Epithelial cell of prostate (primary cell): ENCODE measurements around the gene GON4L.
A peak's percentile ranks its signal among the peaks of the same experiment; 100 is the strongest.
"Not testable (repeated sequence)": the region's sequence is repeated elsewhere in the genome, so short reads cannot be mapped to it uniquely, and the experiment has no call there.

ENCODE experiments used
- DNase-seq: peaks from one replicate; pipeline ENCODE4 v3.0.0-alpha.2; 2011; ENCODE audit warnings: low read depth, low spot score
- H3K27ac ChIP-seq: fragments of 450-650 bp; 2 replicates; pipeline ENCODE4 v1.5.1; 2017; ENCODE audit warnings: mild to moderate bottlenecking

Gene GON4L, protein sequence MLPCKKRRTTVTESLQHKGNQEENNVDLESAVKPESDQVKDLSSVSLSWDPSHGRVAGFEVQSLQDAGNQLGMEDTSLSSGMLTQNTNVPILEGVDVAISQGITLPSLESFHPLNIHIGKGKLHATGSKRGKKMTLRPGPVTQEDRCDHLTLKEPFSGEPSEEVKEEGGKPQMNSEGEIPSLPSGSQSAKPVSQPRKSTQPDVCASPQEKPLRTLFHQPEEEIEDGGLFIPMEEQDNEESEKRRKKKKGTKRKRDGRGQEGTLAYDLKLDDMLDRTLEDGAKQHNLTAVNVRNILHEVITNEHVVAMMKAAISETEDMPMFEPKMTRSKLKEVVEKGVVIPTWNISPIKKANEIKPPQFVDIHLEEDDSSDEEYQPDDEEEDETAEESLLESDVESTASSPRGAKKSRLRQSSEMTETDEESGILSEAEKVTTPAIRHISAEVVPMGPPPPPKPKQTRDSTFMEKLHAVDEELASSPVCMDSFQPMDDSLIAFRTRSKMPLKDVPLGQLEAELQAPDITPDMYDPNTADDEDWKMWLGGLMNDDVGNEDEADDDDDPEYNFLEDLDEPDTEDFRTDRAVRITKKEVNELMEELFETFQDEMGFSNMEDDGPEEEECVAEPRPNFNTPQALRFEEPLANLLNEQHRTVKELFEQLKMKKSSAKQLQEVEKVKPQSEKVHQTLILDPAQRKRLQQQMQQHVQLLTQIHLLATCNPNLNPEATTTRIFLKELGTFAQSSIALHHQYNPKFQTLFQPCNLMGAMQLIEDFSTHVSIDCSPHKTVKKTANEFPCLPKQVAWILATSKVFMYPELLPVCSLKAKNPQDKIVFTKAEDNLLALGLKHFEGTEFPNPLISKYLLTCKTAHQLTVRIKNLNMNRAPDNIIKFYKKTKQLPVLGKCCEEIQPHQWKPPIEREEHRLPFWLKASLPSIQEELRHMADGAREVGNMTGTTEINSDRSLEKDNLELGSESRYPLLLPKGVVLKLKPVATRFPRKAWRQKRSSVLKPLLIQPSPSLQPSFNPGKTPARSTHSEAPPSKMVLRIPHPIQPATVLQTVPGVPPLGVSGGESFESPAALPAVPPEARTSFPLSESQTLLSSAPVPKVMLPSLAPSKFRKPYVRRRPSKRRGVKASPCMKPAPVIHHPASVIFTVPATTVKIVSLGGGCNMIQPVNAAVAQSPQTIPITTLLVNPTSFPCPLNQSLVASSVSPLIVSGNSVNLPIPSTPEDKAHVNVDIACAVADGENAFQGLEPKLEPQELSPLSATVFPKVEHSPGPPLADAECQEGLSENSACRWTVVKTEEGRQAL (N-terminal part only)

DNA sequence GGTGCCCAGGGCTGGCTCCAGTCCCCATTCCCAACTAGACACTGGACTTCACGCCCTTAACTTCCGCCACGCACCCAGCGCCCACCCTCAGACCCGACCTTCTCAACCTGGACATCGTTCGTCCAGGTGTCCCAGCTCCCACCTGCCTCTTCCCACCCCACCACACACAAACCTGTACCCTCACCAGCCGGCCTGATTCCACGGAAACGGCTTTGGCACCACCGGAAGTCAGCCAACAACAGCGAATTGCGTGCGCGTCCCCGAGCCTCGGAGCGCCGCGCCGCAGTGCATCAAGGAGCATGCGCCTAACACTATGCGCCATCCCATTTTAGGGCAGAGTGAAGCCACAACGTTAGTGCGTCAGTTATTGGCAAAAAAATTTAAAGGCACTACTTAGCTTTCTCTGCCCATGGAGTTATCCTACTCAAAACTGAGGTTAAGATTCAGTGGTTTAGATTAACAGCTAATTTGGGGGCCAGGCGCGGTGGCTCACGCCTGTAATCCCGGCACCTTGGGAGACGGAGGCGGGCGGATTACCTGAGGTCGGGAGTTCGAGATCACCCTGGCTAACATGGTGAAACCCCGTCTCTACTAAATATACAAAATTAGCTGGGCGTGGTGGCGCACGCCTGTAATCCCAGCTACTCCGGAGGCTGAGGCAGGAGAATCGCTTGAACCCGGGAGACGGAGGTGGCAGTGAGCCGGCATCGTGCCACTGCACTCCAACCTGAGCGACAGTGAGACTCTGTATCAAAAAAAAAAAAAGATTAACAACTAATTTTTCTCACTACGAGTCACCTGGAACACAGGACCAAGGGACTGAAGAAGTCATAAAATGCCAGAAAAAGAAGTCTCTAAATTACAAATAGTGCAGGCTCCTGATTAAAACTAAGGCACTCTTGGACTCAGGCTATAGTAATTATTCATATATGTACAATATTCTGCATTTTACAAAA, at the start of gene GON4L:
Gene GON4L, minus strand, starts transcription at position 240 of the 956 bp plus-strand sequence. CDS start 3,434 bp downstream, outside the sequence.
- H3K27ac ChIP-seq = peak within 1 kb of the TSS; percentile 39
- peak; percentile 70 for DNase-seq

DNA sequence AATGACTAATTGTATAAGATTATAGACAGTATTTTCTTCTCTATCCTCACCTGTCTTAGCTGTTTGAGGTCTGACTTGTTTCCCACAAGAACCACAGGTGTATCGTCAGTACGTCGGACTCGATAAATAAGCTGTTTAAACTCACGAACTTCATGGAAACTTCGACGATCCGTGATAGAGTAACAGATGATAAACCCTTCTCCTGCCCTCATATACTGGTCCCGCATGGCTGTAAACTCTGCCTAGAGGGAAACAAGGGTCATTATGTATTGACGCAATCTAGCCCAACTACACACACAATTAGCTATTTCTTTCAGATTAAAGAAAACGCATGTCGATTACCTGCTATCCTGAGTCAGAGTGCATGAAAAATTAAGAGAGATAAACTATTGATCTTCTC, 47.2 kb upstream of the GON4L start:
- no peak for DNase-seq

DNA sequence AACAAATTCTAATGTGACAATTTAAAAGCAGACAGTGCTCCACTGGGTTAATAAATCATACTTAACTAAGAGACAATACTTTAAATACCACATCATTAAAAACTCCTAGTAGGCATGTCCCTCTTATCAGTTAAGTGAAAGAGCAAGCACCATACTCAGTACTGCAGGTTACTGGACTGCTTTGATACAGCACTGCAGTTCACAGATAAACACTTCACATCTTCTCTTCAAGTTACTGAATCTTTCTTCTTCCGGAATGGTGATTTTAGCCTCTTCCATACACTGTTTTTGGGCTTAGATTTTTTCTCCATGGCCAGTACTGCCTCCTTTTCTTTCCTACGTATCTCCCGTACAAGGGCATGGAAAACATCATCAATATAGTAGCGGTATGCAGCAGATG, 43.1 kb upstream of the GON4L start:
- no peak overlapping the region for H3K27ac ChIP-seq
- DNase-seq = no peak

More for the DNA sequence above, 47.2 kb upstream of the GON4L start:
- H3K27ac ChIP-seq = no peak overlapping the region

DNA sequence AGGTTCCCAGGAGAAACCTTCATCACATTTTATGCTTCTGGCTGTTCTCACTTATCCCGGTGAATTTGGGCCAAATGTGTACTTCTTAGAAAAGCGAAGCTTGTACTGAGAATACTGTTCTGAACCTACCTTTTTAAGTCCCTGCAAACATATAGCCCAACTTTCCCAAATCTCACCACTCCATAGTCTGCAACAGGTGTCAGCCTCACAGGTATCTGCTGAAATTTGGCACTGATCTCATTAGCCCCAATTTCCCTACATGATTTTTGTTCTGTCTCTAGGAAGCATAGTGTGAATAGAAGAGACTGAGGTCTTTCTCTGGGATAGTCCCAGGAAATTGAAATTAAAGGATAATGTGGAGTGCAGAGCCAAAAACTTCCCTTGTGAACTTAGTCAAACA, 42.7 kb upstream of the GON4L start:
- no peak overlapping the region for H3K27ac ChIP-seq
- no peak for DNase-seq

DNA sequence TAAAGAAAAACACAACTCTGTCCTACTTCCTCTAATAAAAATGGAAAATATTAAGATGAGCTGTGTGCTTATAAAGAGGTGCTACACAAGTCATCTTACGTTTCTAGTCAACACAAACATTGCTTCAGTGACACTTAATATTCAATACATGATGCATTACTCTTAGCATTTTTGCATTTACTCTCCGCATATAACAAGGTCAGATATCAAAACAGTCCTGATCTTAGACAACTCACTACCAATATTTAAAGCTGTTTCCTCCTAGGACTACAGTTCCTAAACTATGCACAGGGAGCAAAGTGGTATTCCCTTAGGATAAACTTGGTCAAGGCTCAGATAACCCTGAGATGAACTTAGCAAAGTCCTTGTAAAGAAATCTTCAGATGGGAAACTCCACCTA, 41.9 kb upstream of the GON4L start:
- no peak for DNase-seq
- no peak overlapping the region for H3K27ac ChIP-seq

DNA sequence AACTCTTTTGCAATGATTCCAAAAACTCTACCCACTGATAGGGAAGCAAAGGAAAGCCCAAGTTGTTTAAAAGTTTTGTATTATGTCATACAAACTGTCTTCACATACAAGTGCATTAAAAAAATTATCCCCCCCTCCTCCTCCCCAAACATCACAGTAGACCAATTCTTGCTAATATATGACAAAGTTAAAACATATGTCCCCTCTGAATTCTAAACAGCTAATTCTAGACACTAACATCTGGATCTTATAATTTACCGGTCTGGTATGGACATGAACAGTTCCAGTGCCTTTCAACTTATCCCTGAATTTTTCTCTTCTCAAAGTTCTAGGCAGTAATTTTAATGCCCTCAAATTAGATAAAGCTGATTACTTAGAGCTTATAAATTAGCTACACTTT, 40.7 kb upstream of the GON4L start:
- no peak overlapping the region for H3K27ac ChIP-seq
- DNase-seq = no peak

DNA sequence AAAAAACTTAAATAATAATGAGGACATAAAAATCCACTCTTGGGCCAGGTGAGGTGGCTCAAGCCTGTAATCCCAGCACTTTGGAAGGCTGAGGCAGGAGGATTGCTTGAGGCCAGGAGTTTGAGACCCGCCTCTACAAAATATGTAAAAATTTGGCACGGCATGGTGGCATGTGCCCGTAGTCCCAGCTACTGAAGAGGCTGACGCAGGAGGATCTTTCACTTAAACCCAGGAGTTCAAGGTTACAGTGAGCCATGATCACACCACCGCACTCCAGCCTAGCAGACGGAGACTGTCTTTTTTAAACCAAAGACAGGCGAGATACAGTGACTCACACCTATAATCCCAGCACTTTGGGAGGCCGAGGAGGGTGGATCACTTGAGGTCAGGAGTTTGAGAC, 39.5 kb upstream of the GON4L start:
- DNase-seq = not testable (repeated sequence)

DNA sequence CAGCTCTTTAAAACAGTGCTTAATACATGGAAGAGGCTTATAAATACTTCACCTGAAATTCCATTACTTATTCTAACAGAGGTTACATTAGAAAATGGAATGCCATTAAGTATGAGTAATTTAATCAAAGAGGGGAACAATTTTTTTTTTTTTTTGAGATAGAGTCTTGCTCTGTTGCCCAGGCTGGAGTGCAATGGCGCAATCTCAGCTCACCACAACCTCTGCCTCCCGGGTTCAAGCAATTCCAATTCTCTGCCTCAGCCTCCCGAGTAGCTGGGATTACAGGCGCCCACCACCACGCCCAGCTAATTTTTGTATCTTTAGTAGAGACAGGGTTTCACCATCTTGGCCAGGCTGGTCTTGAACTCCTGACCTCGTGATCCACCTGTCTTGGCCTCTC, 38.6 kb upstream of the GON4L start:
- DNase-seq = not testable (repeated sequence)
- H3K27ac ChIP-seq = peak overlapping the region; percentile 98

More for the DNA sequence above, 39.5 kb upstream of the GON4L start:
- peak overlapping the region; percentile 98 for H3K27ac ChIP-seq

DNA sequence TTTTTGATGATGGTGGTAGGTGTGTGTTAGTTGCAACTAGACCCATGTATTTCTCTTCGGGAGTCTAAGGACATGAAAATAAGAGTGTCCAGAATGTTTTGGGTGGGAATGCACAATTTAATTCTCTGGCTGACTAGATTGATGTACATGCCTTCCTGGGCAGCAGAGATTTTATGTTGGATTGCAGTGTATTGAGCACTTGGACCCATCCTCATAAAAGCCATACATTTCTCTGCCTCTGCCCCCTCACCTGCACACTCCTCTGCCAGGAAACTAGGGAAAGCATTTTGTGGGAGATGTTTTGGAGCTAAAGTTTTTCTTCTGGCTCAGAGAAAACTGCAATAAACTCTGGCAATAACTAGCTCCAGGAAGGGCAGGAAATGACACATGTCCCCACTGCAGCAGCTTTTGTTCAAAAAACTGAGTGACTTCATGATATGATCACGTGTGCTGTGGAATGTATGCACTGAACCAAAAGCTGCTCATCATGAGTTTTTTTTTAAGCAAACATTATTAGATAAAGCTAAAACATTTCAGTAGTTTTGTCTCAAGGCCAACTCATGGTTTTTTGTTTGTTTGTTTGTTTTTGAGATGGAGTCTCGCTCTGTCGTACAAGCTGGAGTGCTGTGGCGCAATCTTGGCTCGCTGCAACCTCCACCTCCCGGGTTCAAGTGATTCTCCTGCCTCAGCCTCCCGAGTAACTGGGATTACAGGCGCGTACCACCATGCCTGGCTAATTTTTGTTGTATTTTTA, 36.6 kb upstream of the GON4L start:
- DNase-seq = peak; percentile 54
- H3K27ac ChIP-seq = peak overlapping the region; percentile 98

DNA sequence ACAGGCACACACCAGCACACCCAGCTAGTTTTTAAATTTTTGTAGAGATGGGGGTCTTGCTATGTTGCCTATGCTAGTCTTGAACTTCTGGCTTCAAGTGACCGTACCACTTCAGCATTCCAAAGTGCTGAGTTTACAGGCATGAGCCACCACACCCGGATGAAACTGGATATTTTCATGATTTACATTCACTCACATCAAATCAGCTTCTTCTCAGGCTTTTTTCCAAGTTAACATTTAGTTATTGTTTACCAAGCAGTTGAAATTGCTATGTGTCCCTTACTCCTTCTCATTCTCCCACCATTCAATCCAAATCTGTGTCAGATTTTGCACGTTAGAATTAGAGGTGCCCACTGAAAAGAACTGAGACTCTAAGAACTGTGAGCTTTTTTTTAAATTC, 35.8 kb upstream of the GON4L start:
- no peak for DNase-seq

DNA sequence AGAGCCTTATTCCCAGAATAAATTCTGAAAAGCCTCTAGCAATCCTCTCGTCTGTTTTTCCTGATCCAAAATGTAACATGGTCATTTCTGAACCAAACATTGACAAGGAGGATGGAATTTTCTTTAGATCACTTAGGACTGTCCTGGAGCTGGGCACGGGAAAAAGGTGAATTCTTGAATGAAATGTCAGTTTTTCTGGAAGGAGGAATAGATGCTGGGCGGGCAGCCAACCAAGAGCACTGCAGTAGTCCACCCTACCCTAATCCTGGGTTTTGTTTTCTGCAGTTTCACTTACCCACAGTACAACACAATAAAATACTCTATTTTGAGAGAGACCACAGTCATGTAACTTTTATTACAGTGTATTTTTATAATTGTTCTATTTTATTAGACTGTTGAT, 33.2 kb upstream of the GON4L start:
- DNase-seq = no peak
- H3K27ac ChIP-seq = no peak overlapping the region

More for the DNA sequence above, 35.8 kb upstream of the GON4L start:
- peak overlapping the region; percentile 98 for H3K27ac ChIP-seq

DNA sequence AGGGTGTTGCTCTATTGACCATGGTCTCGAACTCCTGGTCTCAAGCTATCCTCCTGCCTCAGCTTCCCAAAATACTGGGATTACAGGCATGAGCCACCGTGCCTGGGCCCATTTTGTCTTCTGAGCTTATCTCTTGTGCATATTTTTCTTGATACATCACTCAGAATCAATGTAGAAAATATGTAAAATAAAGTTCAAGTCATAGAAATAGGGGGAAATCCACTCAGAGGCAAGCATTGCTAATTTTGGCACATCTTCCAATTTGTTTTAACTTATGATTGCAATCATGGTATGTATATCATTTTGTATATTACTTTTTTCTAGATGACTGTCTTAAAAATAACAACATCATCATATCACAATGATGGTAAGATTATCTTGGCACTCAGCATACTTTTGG, 32.6 kb upstream of the GON4L start:
- no peak for DNase-seq
- H3K27ac ChIP-seq = no peak overlapping the region

DNA sequence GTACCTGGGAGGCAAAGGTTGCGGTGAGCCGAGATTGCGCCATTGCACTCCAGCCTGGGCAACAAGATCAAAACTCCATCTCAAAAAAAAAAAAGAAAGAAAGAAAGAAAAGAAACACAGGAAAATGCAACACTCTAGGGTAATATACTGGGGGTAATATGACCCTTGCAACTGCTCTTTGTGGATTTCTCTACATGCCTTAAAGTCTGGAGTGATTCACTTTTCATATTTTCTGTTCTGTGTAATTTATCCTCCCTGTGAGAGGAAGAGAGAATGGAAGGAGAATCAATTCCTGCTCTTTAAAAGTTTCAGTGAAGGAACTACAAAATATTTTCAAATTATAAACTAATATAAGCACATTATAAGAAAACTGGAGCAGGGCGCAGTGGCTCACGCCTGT, 31.5 kb upstream of the GON4L start:
- no peak overlapping the region for H3K27ac ChIP-seq
- no peak for DNase-seq

DNA sequence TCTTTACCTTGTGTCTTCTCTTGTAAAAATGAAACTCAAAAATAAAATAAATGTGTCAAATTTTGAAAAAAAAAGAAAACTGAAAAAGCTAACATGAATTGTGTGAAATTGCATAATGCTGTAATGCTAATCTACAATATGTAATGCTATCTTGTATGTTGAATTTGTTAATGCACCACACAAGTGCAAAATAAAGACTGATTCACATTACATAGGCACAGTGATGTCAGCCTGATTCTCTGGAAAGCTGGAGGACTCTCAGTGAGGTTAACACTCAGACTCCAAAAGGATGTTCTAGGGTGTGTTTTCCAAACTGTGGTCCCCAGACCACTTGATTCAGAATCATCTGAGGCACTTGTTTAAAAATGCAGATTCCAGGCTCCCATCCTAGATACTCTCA, 28.0 kb upstream of the GON4L start:
- no peak overlapping the region for H3K27ac ChIP-seq
- DNase-seq = no peak

DNA sequence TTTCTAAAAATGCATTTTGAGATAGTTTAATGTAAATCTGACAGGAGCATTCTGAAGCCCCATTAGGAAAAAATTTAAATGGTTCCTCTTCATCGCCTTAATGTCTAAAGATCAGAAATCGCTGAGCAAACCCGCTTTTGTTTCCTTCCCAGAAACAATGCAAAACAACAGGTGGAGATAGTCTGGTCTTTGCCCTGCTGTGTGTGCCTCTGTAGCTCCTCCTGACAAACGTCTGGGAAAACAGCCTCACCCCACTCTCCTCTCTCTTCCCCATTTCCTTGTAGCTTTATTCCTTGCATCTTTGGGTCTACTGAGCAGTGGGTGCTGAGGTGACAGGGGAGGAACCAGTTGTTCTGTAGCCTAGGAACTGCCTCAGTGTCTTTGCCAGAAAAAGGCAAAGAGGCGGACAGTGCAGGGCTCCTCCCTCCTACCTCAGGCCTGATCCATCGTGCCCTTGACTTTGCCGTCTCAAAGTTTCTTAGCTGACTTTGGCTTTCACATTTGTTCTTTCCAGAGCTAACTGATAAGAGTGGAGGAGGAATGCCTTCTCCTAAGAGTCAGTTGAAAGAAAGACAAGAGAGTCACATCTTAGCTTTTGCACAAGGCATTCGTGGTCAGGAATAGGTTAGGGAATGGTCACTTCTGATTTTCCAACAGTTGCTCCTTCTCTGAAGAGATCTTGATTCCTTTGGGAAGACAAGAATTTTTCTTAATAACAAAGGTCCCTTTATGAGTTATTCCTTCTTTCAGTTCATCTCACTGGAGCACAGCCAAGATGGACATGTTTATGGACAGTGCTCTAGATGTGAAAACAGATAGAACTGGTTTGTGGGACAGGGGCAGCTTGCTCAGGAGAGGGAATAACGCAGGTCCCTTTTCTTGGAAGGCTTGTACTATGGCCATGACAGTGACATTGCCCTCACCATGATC, 27.3 kb upstream of the GON4L start:
- no peak for DNase-seq
- no peak overlapping the region for H3K27ac ChIP-seq

DNA sequence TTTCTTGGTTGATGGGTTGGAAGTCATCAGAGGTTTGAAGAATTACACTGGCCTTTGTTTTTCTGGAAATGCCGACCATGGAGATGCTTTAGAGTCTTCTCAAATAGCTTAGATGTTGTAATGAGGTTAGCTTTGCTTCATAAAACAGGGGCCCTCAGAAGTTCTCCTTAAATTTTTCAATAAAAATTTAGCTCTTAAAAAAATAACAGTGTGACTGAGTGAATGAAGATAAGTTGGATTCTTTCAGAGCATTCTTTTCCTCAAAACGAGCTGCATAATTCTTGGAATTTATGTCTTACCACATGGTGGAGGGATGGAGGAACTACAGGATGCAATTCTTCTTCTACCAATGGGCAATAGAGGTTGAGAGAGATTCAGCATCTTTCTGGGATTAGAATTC, 25.8 kb upstream of the GON4L start:
- H3K27ac ChIP-seq = no peak overlapping the region
- no peak for DNase-seq

DNA sequence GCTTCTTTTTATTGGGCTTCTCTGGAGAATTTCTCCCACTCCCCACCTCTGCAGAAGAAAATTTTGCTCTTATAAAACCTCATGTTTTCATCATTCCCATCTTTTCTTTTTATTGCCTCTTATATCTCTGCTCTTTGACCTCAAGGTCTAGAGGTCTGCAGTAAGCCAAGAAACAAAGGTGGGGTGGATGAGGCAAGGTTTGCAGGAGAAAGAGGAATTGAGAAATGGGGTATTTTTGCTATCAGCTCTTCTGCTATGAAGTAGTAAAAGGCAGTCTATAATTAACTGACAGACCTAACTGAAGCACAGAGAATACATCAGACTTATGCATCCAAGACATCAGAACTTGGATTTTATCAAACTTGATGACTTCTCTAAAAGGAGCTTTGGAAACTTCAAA, 25.2 kb upstream of the GON4L start:
- no peak for DNase-seq

DNA sequence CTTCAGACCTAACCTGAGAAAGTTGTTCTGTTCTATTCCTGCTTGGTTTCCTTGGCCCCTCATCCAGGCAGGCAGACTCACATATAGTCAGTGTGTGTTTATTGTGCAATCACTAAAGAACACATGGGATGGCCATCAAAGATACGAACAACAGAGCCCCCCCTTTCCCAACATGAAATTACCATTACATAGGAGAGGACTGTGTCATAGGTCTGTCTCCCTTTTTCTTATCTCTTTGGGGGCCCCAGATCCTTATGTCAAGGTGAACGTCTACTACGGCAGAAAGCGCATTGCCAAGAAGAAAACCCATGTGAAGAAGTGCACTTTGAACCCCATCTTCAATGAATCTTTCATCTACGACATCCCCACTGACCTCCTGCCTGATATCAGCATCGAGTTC, 23.9 kb upstream of the GON4L start:
- DNase-seq = no peak
- H3K27ac ChIP-seq = no peak overlapping the region

More for the DNA sequence above, 25.2 kb upstream of the GON4L start:
- H3K27ac ChIP-seq = no peak overlapping the region
